Endodermal cell (in vitro differentiated cells): ENCODE measurements around the gene DOK7. TPM values are rescaled to one million over a fixed set of nuclear protein-coding genes. Genes with fewer than 3 reads are reported as not detected.

ENCODE experiments used
- DNase-seq: peaks from one replicate; pipeline ENCODE4 v3.0.0-alpha.2; 2017
- H3K27ac ChIP-seq: 2 replicates; pipeline ENCODE4 v1.5.1; 2013; ENCODE audit warnings: mild to moderate bottlenecking, low read depth, low read length, moderate library complexity
- H3K27me3 ChIP-seq: 2 replicates; pipeline ENCODE4 v1.6.1; 2013; ENCODE audit warnings: mild to moderate bottlenecking, low read length, moderate library complexity; ENCODE audit not compliant: insufficient read depth, control insufficient read depth, poor library complexity, severe bottlenecking
- H3K36me3 ChIP-seq: 2 replicates; pipeline ENCODE4 v1.7.0; 2013; ENCODE audit warnings: mild to moderate bottlenecking, low read length, moderate library complexity; ENCODE audit not compliant: control insufficient read depth, insufficient read depth
- H3K4me1 ChIP-seq: one replicate; pipeline ENCODE4 v1.7.0; 2013; ENCODE audit warnings: low read length; ENCODE audit not compliant: control insufficient read depth, insufficient read depth
- H3K4me3 ChIP-seq: 2 replicates; pipeline ENCODE4 v1.5.1; 2013; ENCODE audit warnings: mild to moderate bottlenecking, low read length, moderate library complexity
- H3K9ac ChIP-seq: 2 replicates; pipeline ENCODE4 v1.6.1; 2013; ENCODE audit warnings: mild to moderate bottlenecking, low read length, moderate library complexity; ENCODE audit not compliant: poor library complexity, severe bottlenecking; ENCODE audit errors: extremely low read depth
- H3K9me3 ChIP-seq: 2 replicates; pipeline ENCODE4 v1.6.1; 2013; ENCODE audit warnings: mild to moderate bottlenecking, low read length, moderate library complexity; ENCODE audit not compliant: control insufficient read depth
- H3K27ac Mint-ChIP-seq: 2 replicates; pipeline ENCODE4 v1.8.0; 2020; ENCODE audit warnings: mixed read lengths
- H3K27me3 Mint-ChIP-seq: 2 replicates; pipeline ENCODE4 v1.8.0; 2021; ENCODE audit warnings: mild to moderate bottlenecking, mixed read lengths; ENCODE audit not compliant: insufficient read depth
- H3K36me3 Mint-ChIP-seq: 2 replicates; pipeline ENCODE4 v1.8.0; 2020; ENCODE audit warnings: low read depth, mixed read lengths
- H3K4me1 Mint-ChIP-seq: 2 replicates; pipeline ENCODE4 v1.8.0; 2020; ENCODE audit warnings: mixed read lengths
- H3K4me3 Mint-ChIP-seq: 2 replicates; pipeline ENCODE4 v1.8.0; 2020; ENCODE audit warnings: mild to moderate bottlenecking, moderate library complexity, mixed read lengths
- H3K9me3 Mint-ChIP-seq: 2 replicates; pipeline ENCODE4 v1.8.0; 2020; ENCODE audit warnings: mild to moderate bottlenecking, mixed read lengths
- WGBS, 2 experiments: methylation state at CpG; one replicate each; pipeline versions ENCODE4 v1.1.5 to v1.1.7; 2013; ENCODE audit warnings: missing lambda C conversion rate in 2 of 2, mixed read lengths in 1 of 2; ENCODE audit not compliant: insufficient coverage in 1 of 2, insufficient read length in 1 of 2; 5-methylcytosine and 5-hydroxymethylcytosine counted together
- total RNA-seq, 2 donors: library from RNA; stranded (reverse); fragmentation: NEBNext Ultra II Directional in 1 of 2; extraction: Animal tissue kit (Norgen Biotek cat#: 25700) in 1 of 2; gene quantifications; 2 replicates in 1 of 2; 3 replicates in 1 of 2; pipeline ENCODE4 v1.2.1, GENCODE V29; 2021
- TF ChIP-seq, protein P1 (sequence below): fragments of 200-600 bp; sonication (generic); conservative IDR thresholded peaks from 2 replicates; pipeline ENCODE4 v1.5.0; 2021; ENCODE audit warnings: antibody characterized with exemption, mild to moderate bottlenecking

Gene DOK7
- total RNA-seq, 2 donors from 2014 or later, result 0.38 to 1.3 TPM

DNA sequence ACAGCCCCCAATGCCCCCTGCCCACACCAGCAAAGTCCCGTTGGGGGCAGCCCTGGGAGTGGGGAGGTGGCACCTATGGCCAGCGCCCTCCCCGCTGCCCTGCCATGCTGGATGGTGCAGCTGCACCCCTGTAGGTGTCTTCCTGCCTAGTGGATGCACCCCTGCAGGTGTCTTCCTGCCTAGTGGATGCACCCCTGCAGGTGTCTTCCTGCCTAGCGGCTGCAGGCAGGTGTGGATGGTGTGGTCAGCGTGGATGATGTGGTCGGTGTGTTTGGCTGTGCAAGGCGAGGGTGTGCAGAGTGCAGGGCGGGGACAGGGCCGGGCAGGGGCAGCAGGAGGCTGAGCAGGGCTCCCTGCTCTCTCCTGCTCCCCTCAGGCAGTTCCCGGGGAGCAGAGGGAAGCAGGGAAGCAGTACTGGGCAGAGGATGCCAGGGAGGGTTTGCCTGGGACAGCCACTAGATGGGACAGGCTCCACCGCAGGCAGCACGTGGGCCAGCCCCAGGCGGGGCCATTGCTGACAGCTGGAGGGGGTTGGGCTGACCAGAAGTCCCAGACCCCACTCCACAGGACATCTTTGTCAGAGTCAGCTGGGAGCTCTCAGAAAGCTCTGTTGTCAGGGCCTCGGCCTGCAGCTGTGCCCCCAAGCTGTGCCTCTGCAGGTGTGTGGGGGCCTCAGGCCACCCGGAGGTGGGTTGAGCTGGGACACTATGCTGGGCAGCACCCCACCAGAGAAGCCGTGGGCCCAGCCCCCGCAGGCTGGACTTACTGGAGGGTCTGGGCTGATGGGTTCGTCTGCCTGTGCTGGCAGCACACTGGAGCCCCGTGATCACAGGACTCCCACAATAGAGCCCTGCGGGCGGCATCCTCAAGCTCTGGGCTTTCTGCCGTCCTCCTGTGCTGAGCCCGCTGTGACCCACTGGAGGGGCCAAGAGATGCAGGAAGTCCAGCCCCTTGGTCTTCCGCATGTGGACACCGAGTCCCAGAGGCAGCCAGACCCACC is 23.7 kb downstream of the DOK7 start:
- no peaks in the 10 kb centered on the region for H3K4me1 ChIP-seq
- Mint-ChIP-seq H3K4me3 (no peak overlapping the region), H3K27me3 (peaks cover 72% of the 10 kb centered on the region), H3K27ac (no peak overlapping the region), H3K9me3 (no peaks in the 10 kb centered on the region), H3K36me3 (peaks cover 1% of the 10 kb centered on the region), H3K4me1 (peaks cover 9% of the 10 kb centered on the region)
- no peak overlapping the region for H3K27ac ChIP-seq
- DNase-seq, result no peak
- peaks cover 30% of the 10 kb centered on the region for H3K27me3 ChIP-seq
- TF ChIP-seq, protein P1, sequence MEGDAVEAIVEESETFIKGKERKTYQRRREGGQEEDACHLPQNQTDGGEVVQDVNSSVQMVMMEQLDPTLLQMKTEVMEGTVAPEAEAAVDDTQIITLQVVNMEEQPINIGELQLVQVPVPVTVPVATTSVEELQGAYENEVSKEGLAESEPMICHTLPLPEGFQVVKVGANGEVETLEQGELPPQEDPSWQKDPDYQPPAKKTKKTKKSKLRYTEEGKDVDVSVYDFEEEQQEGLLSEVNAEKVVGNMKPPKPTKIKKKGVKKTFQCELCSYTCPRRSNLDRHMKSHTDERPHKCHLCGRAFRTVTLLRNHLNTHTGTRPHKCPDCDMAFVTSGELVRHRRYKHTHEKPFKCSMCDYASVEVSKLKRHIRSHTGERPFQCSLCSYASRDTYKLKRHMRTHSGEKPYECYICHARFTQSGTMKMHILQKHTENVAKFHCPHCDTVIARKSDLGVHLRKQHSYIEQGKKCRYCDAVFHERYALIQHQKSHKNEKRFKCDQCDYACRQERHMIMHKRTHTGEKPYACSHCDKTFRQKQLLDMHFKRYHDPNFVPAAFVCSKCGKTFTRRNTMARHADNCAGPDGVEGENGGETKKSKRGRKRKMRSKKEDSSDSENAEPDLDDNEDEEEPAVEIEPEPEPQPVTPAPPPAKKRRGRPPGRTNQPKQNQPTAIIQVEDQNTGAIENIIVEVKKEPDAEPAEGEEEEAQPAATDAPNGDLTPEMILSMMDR, result no peak
- H3K9ac ChIP-seq, result no peak overlapping the region
- H3K9me3 ChIP-seq, result no peaks in the 10 kb centered on the region
- no peaks in the 10 kb centered on the region for H3K36me3 ChIP-seq
- H3K4me3 ChIP-seq, result no peak overlapping the region
- WGBS, 2 experiments, result 73 to 78% methylated on average over 14 to 25 of the region's 25 CpGs

DNA sequence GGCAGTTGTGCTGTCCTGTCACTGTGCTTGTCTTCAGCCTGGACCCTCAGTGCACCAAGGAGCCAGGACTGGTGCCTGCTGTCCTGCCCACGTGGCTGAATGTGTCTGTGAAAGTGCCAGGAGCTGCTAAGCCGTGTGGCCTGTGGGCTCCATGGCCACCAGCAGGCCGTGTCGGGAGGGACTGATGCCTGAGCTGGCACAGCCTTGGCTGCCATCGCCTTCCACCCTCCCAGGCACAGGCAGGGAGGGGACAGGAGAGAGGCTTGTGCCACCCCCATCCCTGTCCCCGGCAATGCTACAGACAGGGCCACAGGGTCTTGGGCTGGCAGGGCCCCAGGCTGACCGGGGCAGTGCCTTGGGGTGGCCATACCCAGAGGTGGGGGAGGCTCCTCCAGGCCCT is 24.8 kb downstream of the DOK7 start:
- H3K4me1 ChIP-seq, result no peaks in the 10 kb centered on the region
- Mint-ChIP-seq H3K4me3 (no peak overlapping the region), H3K4me1 (peaks cover 2% of the 10 kb centered on the region), H3K9me3 (no peaks in the 10 kb centered on the region), H3K36me3 (peaks cover 1% of the 10 kb centered on the region), H3K27me3 (peaks cover 70% of the 10 kb centered on the region), H3K27ac (no peak overlapping the region)
- H3K27ac ChIP-seq, result no peak overlapping the region
- no peak overlapping the region for H3K4me3 ChIP-seq
- H3K36me3 ChIP-seq, result no peaks in the 10 kb centered on the region
- no peak overlapping the region for H3K9ac ChIP-seq
- DNase-seq, result no peak
- TF ChIP-seq, protein P1, result no peak
- no peaks in the 10 kb centered on the region for H3K9me3 ChIP-seq
- H3K27me3 ChIP-seq, result peaks cover 40% of the 10 kb centered on the region
- 86 to 91% methylated on average over 4 to 7 of the region's 7 CpGs for WGBS, 2 experiments

DNA sequence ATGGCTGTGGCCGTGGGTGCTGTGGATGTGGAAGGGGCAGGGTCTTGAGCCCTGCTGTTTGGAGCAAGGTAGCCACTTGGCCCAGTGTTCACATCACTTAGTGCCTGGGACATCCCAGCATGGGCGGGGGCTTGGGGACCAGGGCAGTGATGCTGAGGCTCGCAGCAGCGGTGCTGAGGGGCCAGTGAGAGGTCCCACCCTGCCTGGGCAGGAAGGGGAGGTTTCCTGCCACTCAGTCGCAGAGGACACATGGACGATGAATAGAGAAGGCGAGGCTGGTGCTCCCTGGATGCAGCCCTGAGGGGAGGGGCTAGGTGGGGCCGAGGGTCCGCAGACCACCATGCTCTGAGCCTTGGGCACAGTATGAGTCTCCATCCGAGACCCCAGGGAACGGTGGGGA is 25.7 kb downstream of the DOK7 start:
- no peaks in the 10 kb centered on the region for H3K9me3 Mint-ChIP-seq
- Histone ChIP-seq H3K4me1 (peaks cover 1% of the 10 kb centered on the region), H3K27ac (no peak overlapping the region), H3K36me3 (no peaks in the 10 kb centered on the region), H3K9ac (no peak overlapping the region), H3K4me3 (no peak overlapping the region), H3K27me3 (peaks cover 41% of the 10 kb centered on the region), H3K9me3 (no peaks in the 10 kb centered on the region)
- H3K27me3 Mint-ChIP-seq, result peaks cover 68% of the 10 kb centered on the region
- DNase-seq, result no peak
- TF ChIP-seq, protein P1, result no peak
- no peak overlapping the region for H3K4me3 Mint-ChIP-seq
- peaks cover 1% of the 10 kb centered on the region for H3K36me3 Mint-ChIP-seq
- H3K4me1 Mint-ChIP-seq, result peaks cover 2% of the 10 kb centered on the region
- H3K27ac Mint-ChIP-seq, result no peak overlapping the region
- 78 to 87% methylated on average over 7 to 11 of the region's 11 CpGs for WGBS, 2 experiments
